ENCODE results near the gene KCTD10. TPM values are rescaled to one million over a fixed set of nuclear protein-coding genes. Genes with fewer than 3 reads are reported as not detected.

KCTD10 gene
- total RNA-seq, 1 experiment from 2014 or later: 54.5 TPM

DNA sequence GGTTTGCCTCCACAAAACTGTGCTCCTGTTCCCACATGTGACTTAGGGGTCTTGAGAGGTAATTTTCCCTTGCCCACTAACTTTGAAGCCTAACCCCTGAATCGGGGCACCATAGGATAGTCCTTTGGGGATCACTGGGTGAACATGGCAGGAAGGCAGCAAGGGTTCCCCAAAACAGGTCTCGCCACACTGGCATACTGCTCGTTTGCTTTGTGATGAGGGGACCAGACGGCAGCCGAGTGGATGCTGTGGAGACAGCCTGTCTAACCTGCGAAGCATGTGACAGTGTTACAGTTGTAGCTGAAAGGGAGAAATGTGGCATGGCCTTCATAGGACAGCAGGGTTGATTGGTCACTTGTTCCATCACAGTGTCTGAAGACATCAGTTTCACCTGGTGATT lies 42.7 kb upstream of the KCTD10 start:
- no peak overlapping the region for H3K4me3 ChIP-seq (ENCODE audit: low read depth, low read length, poor library complexity, severe bottlenecking)
- H3K27me3 ChIP-seq (replicated peaks; ENCODE audit: insufficient read depth, low read depth, low read length, poor library complexity): no peaks in the 10 kb centered on the region
- POLR2A ChIA-PET (ENCODE audit: low non-redundant PET): no interaction called here
- H3K27ac ChIP-seq (ENCODE audit: low read depth, low read length, poor library complexity, severe bottlenecking): peak overlapping the region; percentile 66
- no peaks in the 10 kb centered on the region for H3K9me3 ChIP-seq (ENCODE audit: low read depth, low read length, poor library complexity, severe bottlenecking)
- H3K36me3 ChIP-seq (ENCODE audit: insufficient read depth, low read length, poor library complexity, severe bottlenecking): peaks cover 4% of the 10 kb centered on the region
- no TSS peak for BruUV-seq (replicated peaks)
- DNase-seq (ENCODE audit: low spot score): no peak
- intact Hi-C loops (cut with micrococcal nuclease; ENCODE audit: unreplicated experiment): loop anchor here (1.0 kb wide), 1 partner anchor 256 kb away; no protein-coding TSS in a partner anchor
- CTCF ChIA-PET: interaction anchor here (0.7 to 2.6 kb wide), 4 partner anchors 9 to 325 kb away, joined by 3 to 24 read pairs (median 6); no protein-coding TSS in a partner anchor
- peaks cover 17% of the 10 kb centered on the region for H3K4me1 ChIP-seq (ENCODE audit: insufficient read depth, low read length, poor library complexity, severe bottlenecking)
- TF ChIP-seq, protein P1, sequence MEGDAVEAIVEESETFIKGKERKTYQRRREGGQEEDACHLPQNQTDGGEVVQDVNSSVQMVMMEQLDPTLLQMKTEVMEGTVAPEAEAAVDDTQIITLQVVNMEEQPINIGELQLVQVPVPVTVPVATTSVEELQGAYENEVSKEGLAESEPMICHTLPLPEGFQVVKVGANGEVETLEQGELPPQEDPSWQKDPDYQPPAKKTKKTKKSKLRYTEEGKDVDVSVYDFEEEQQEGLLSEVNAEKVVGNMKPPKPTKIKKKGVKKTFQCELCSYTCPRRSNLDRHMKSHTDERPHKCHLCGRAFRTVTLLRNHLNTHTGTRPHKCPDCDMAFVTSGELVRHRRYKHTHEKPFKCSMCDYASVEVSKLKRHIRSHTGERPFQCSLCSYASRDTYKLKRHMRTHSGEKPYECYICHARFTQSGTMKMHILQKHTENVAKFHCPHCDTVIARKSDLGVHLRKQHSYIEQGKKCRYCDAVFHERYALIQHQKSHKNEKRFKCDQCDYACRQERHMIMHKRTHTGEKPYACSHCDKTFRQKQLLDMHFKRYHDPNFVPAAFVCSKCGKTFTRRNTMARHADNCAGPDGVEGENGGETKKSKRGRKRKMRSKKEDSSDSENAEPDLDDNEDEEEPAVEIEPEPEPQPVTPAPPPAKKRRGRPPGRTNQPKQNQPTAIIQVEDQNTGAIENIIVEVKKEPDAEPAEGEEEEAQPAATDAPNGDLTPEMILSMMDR (conservative IDR thresholded peaks at IDR 0.05; ENCODE audit: low read depth, low read length): no peak
- no peak for TF ChIP-seq EZH2 (IDR thresholded peaks at IDR 0.05; ENCODE audit: borderline replicate concordance, low read depth, low read length, poor library complexity, severe bottlenecking)

DNA sequence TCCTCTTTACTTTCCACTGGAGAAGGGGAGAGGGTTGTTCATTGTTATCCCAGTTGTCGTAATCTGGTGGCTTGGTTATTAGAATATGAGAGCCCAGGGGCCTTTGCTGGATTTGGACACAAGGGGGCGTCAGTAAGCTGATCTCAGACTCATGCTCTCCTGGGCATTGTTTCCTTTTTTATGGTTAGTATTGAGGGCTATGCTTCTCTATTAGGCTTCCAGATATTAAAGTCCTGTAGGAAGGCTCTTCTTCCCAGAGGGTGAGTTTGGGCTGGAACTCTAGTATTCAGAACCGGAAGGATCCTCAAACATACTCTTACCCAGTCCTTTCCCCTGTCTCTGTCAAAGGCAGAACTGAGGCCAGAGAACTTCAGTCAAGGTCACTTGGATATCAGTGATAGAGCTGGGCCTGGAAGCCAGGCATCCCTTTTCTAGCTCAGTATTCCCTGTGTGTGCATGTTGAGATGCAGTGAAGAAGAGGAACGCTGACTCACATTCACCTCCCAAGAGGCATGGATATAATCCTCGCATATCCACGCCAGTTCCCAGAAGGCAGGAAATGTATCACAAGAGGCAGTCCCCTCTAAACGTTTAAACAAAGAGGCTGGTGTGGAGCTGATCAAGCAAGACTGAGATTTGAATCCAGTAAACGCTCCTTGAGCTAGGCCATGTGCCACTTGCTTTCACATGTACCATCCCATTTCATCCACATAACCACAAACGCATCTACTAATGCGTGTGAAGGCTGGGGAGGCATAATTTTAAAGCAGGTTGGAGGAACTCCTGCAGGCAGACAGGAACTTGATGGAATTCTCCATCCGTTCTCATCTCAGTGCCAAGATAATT lies 41.9 kb upstream of the KCTD10 start:
- ChIA-PET POLR2A (ENCODE audit: low non-redundant PET) (no interaction called here), CTCF (interaction anchor here (0.6 to 2.6 kb wide), 6 partner anchors 8 to 335 kb away, joined by 3 to 24 read pairs (median 4); partner anchors contain the start of genes MMAB and MVK)
- intact Hi-C loops (cut with micrococcal nuclease; ENCODE audit: unreplicated experiment): loop anchor here (1.0 kb wide), 1 partner anchor 256 kb away; no protein-coding TSS in a partner anchor
- BruUV-seq (replicated peaks): no TSS peak
- DNase-seq (ENCODE audit: low spot score): peak; percentile 80
- Histone ChIP-seq H3K4me3 (ENCODE audit: low read depth, low read length, poor library complexity, severe bottlenecking) (no peak overlapping the region), H3K36me3 (ENCODE audit: insufficient read depth, low read length, poor library complexity, severe bottlenecking) (peaks cover 4% of the 10 kb centered on the region), H3K4me1 (ENCODE audit: insufficient read depth, low read length, poor library complexity, severe bottlenecking) (peaks cover 17% of the 10 kb centered on the region), H3K27ac (ENCODE audit: low read depth, low read length, poor library complexity, severe bottlenecking) (peak overlapping the region; percentile 66), H3K9me3 (ENCODE audit: low read depth, low read length, poor library complexity, severe bottlenecking) (no peaks in the 10 kb centered on the region), H3K27me3 (replicated peaks; ENCODE audit: insufficient read depth, low read depth, low read length, poor library complexity) (no peaks in the 10 kb centered on the region)
- TF ChIP-seq, protein P1 (conservative IDR thresholded peaks at IDR 0.05; ENCODE audit: low read depth, low read length): peak; percentile 96
- TF ChIP-seq EZH2 (IDR thresholded peaks at IDR 0.05; ENCODE audit: borderline replicate concordance, low read depth, low read length, poor library complexity, severe bottlenecking): no peak

DNA sequence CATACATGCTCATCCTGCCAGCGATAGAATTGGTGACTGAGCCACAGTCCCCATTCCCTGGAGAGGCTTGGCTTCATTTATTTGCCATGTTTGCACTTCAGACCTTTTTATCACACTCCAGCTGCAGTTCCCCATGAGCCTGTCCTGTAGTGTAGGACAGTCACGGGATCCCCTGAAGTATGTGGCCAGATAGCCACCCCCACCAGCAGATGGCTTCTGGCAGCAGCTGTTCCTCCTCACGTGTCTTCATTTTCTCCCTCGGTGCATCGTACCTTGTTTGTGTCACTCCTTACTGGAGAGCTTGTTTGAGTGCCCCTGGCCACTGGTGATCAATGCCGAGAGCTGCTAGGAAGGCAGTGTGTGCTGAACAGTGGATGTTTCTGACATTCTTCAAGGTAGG lies 40.5 kb upstream of the KCTD10 start:
- H3K4me1 ChIP-seq (ENCODE audit: insufficient read depth, low read length, poor library complexity, severe bottlenecking): peaks cover 12% of the 10 kb centered on the region
- BruUV-seq (replicated peaks): no TSS peak
- H3K27me3 ChIP-seq (replicated peaks; ENCODE audit: insufficient read depth, low read depth, low read length, poor library complexity): no peaks in the 10 kb centered on the region
- no peaks in the 10 kb centered on the region for H3K9me3 ChIP-seq (ENCODE audit: low read depth, low read length, poor library complexity, severe bottlenecking)
- no peak overlapping the region for H3K4me3 ChIP-seq (ENCODE audit: low read depth, low read length, poor library complexity, severe bottlenecking)
- ChIA-PET POLR2A (ENCODE audit: low non-redundant PET) (no interaction called here), CTCF (interaction anchor here (2.6 kb wide), 1 partner anchor 258 kb away, joined by 24 read pairs; no protein-coding TSS in a partner anchor)
- no peak for DNase-seq (ENCODE audit: low spot score)
- no peak for TF ChIP-seq EZH2 (IDR thresholded peaks at IDR 0.05; ENCODE audit: borderline replicate concordance, low read depth, low read length, poor library complexity, severe bottlenecking)
- TF ChIP-seq, protein P1 (conservative IDR thresholded peaks at IDR 0.05; ENCODE audit: low read depth, low read length): no peak
- intact Hi-C loops (cut with micrococcal nuclease; ENCODE audit: unreplicated experiment): no loop called here
- H3K36me3 ChIP-seq (ENCODE audit: insufficient read depth, low read length, poor library complexity, severe bottlenecking): peaks cover 4% of the 10 kb centered on the region
- H3K27ac ChIP-seq (ENCODE audit: low read depth, low read length, poor library complexity, severe bottlenecking): no peak overlapping the region

Measured in A673 (cell line).